Sigmoid colon (tissue), 7 donors: ENCODE measurements around the gene HOMER2. TPM values are rescaled to one million over a fixed set of nuclear protein-coding genes. Genes with fewer than 3 reads are reported as not detected.

Source experiments
- DNase-seq: peaks from one replicate; pipeline ENCODE4 v3.0.0-alpha.2; 2019
- H3K27ac ChIP-seq, 4 donors: fragments of 200-600 bp; sonication (generic); one replicate each; pipeline ENCODE4 v1.5.1; 2016 to 2019; ENCODE audit warnings: mild to moderate bottlenecking in 1 of 4
- H3K27me3 ChIP-seq, 3 donors: fragments of 200-600 bp; sonication (generic); one replicate each; pipeline ENCODE4 v1.5.1; 2019; ENCODE audit warnings: mild to moderate bottlenecking in 1 of 3
- H3K36me3 ChIP-seq, 4 donors: fragments of 200-600 bp; sonication (generic); one replicate each; pipeline ENCODE4 v1.5.1; 2016 to 2019
- H3K4me1 ChIP-seq, 4 donors: fragments of 200-600 bp; sonication (generic); one replicate each; pipeline ENCODE4 v1.5.1; 2017 to 2019
- H3K4me3 ChIP-seq, 4 donors: fragments of 200-600 bp; sonication (generic); one replicate each; pipeline ENCODE4 v1.5.1; 2017 to 2019; ENCODE audit warnings: mild to moderate bottlenecking in 2 of 4, moderate library complexity in 1 of 4
- H3K9me3 ChIP-seq, 4 donors: fragments of 200-600 bp in 3 of 4; sonication (generic) in 3 of 4; one replicate each; pipeline versions ENCODE4 v1.5.1 to v1.6.1; 2013 to 2019
- CTCF ChIP-seq, 4 experiments: fragments of 450-650 bp in 3 of 4; fragments of 200-600 bp in 1 of 4; IDR thresholded peaks; one replicate each; pipeline ENCODE4 v1.5.1; 2016 to 2019; ENCODE audit warnings: antibody characterized with exemption in 4 of 4, mild to moderate bottlenecking in 3 of 4, moderate library complexity in 2 of 4
- EP300 ChIP-seq, 4 donors: sonication (generic); formaldehyde crosslinking; IDR thresholded peaks; one replicate each; pipeline ENCODE4 v1.6.1; 2017; ENCODE audit warnings: antibody characterized with exemption in 4 of 4
- POLR2A ChIP-seq, 2 donors: fragments of 450-650 bp; IDR thresholded peaks; one replicate each; pipeline ENCODE4 v1.6.1; 2016; ENCODE audit warnings: antibody characterized with exemption in 2 of 2, mild to moderate bottlenecking in 2 of 2, moderate library complexity in 2 of 2
- POLR2AphosphoS5 ChIP-seq, 4 donors: sonication (generic); formaldehyde crosslinking; IDR thresholded peaks; one replicate each; pipeline ENCODE4 v1.6.1; 2017; ENCODE audit warnings: antibody characterized with exemption in 4 of 4
- WGBS, 2 donors: extraction: QIAGEN DNeasy Blood & Tissue Kit; methylation state at CpG; one replicate each; pipeline ENCODE4 v1.1.7; 2013; 5-methylcytosine and 5-hydroxymethylcytosine counted together
- intact Hi-C: fragments of 100-400 bp; cut with DNase I; formaldehyde crosslinking; loops from one replicate; pipeline ENCODE4 v1.15.1; 2023
- polyA plus RNA-seq, 3 donors: library from polyadenylated mRNA; stranded (reverse); fragments of 200-250 nt; gene quantifications; one replicate each; pipeline ENCODE4 v1.2.3, GENCODE V29; 2013
- total RNA-seq, 4 donors: library from RNA; depleted of rRNA; stranded (reverse); fragments of >200 nt; gene quantifications; one replicate each; pipeline ENCODE4 v1.1.0, GENCODE V29; 2016
- donor health status: healthy with polysubstance abuse.
- donor health status: Bipolar disorder and iron deficiency.
- donor health status: healthy.

The HOMER2 gene
- total and polyA plus RNA-seq, 7 donors: under 0.01 to 16.8 (median 7.1) TPM

GRCh38 chr15:82977076-82977475, 24.6 kb upstream of the HOMER2 start:
- H3K27me3 ChIP-seq: no peaks in the 10 kb centered on the region
- intact Hi-C loops: no loop called here
- 89 to 96% methylated on average over 1 of the region's 1 CpG for WGBS, 2 donors

GRCh38 chr15:82972990-82973389, 20.5 kb upstream of the HOMER2 start:
- intact Hi-C loops: no loop called here
- no peak for TF ChIP-seq CTCF (IDR thresholded peaks at IDR 0.05)
- TF ChIP-seq POLR2A (IDR thresholded peaks at IDR 0.05): no peak
- no peak for TF ChIP-seq EP300 (IDR thresholded peaks at IDR 0.05)
- no peak for TF ChIP-seq POLR2AphosphoS5 (IDR thresholded peaks at IDR 0.05)
- WGBS, 2 donors: 71 to 87% methylated on average over 1 of the region's 1 CpG

More at GRCh38 chr15:82977076-82977475, 24.6 kb upstream of the HOMER2 start:
- no peaks in the 10 kb centered on the region for H3K4me1 ChIP-seq
- no peaks in the 10 kb centered on the region for H3K36me3 ChIP-seq
- DNase-seq: no peak
- no peak overlapping the region for H3K4me3 ChIP-seq
- H3K27ac ChIP-seq: no peak overlapping the region
- H3K9me3 ChIP-seq: no peaks in the 10 kb centered on the region
- TF ChIP-seq POLR2A (IDR thresholded peaks at IDR 0.05): no peak
- TF ChIP-seq EP300 (IDR thresholded peaks at IDR 0.05): no peak
- no peak for TF ChIP-seq POLR2AphosphoS5 (IDR thresholded peaks at IDR 0.05)
- no peak for TF ChIP-seq CTCF (IDR thresholded peaks at IDR 0.05)

GRCh38 chr15:82971218-82971984, 18.9 kb upstream of the HOMER2 start:
- H3K9me3 ChIP-seq: no peaks in the 10 kb centered on the region
- no peaks in the 10 kb centered on the region for H3K36me3 ChIP-seq
- no peak for TF ChIP-seq EP300 (IDR thresholded peaks at IDR 0.05)
- TF ChIP-seq POLR2AphosphoS5 (IDR thresholded peaks at IDR 0.05): no peak
- no peak for TF ChIP-seq CTCF (IDR thresholded peaks at IDR 0.05)
- no peak for TF ChIP-seq POLR2A (IDR thresholded peaks at IDR 0.05)
- DNase-seq: no peak
- no peak overlapping the region for H3K27ac ChIP-seq
- WGBS, 2 donors: 68 to 74% methylated on average over 2 of the region's 2 CpGs
- no peaks in the 10 kb centered on the region for H3K27me3 ChIP-seq
- no peak overlapping the region for H3K4me3 ChIP-seq
- intact Hi-C loops: no loop called here
- H3K4me1 ChIP-seq: no peaks in the 10 kb centered on the region

More at GRCh38 chr15:82972990-82973389, 20.5 kb upstream of the HOMER2 start:
- DNase-seq: no peak
- Histone ChIP-seq H3K9me3 (no peaks in the 10 kb centered on the region), H3K4me3 (no peak overlapping the region), H3K36me3 (no peaks in the 10 kb centered on the region), H3K27ac (no peak overlapping the region), H3K27me3 (no peaks in the 10 kb centered on the region), H3K4me1 (no peaks in the 10 kb centered on the region)

- DNase-seq: no peak
- intact Hi-C loops: no loop called here
- Histone ChIP-seq H3K4me1 (no peaks in the 10 kb centered on the region), H3K36me3 (no peaks in the 10 kb centered on the region), H3K9me3 (no peaks in the 10 kb centered on the region), H3K27me3 (no peaks in the 10 kb centered on the region), H3K27ac (no peak overlapping the region), H3K4me3 (no peak overlapping the region)
- no peak for TF ChIP-seq EP300 (IDR thresholded peaks at IDR 0.05)
- no peak for TF ChIP-seq CTCF (IDR thresholded peaks at IDR 0.05)
- TF ChIP-seq POLR2AphosphoS5 (IDR thresholded peaks at IDR 0.05): no peak
- TF ChIP-seq POLR2A (IDR thresholded peaks at IDR 0.05): no peak
- 87 to 92% methylated on average over 1 of the region's 1 CpG for WGBS, 2 donors
Measured at GRCh38 chr15:82970696-82971095, 18.2 kb upstream of the HOMER2 start.
